DND-41 (cell line): ENCODE results near the gene GRHPR.

Source experiments
- ATAC-seq: fragments of 200-7000 bp; cut with Tn5 transposase; 3 replicates; pipeline ENCODE4 v1.9.1; 2021; ENCODE audit warnings: low read depth; ENCODE audit not compliant: insufficient read depth
- DNase-seq: peaks from one replicate; pipeline ENCODE4 v3.0.0-alpha.2; 2020
- H2AFZ ChIP-seq: 2 replicates; pipeline ENCODE4 v1.6.0; 2012; ENCODE audit warnings: low read depth, low read length
- H3K27ac ChIP-seq: 2 replicates; pipeline ENCODE4 v1.5.1; 2012; ENCODE audit warnings: low read length, inconsistent platforms
- H3K27me3 ChIP-seq: fragments of 200-600 bp; sonication (generic); 2 replicates; pipeline ENCODE4 v1.6.0; 2012; ENCODE audit warnings: low read length, mild to moderate bottlenecking, inconsistent platforms; ENCODE audit not compliant: insufficient read depth, poor library complexity
- H3K36me3 ChIP-seq: 2 replicates; pipeline ENCODE4 v1.5.1; 2012; ENCODE audit warnings: low read length, inconsistent platforms; ENCODE audit not compliant: insufficient read depth
- H3K4me1 ChIP-seq: 2 replicates; pipeline ENCODE4 v1.5.1; 2012; ENCODE audit warnings: mild to moderate bottlenecking, low read length; ENCODE audit not compliant: insufficient read depth
- H3K4me2 ChIP-seq: 2 replicates; pipeline ENCODE4 v1.6.0; 2012; ENCODE audit warnings: mild to moderate bottlenecking, moderate library complexity, low read length, inconsistent platforms; ENCODE audit not compliant: insufficient read depth
- H3K4me3 ChIP-seq, 2 experiments: fragments of 200-600 bp in 1 of 2; shearing (Covaris generic) in 1 of 2; 2 replicates each; pipeline ENCODE4 v1.5.1; 2012 to 2016; ENCODE audit warnings: inconsistent platforms in 2 of 2, low read length in 2 of 2, mild to moderate bottlenecking in 2 of 2, low read depth in 1 of 2, moderate library complexity in 1 of 2
- H3K79me2 ChIP-seq: 2 replicates; pipeline ENCODE4 v1.6.0; 2012; ENCODE audit warnings: low read length, inconsistent platforms; ENCODE audit not compliant: insufficient read depth
- H3K9ac ChIP-seq: 2 replicates; pipeline ENCODE4 v1.6.0; 2012; ENCODE audit warnings: low read depth, mild to moderate bottlenecking, inconsistent platforms, low read length, moderate library complexity
- H3K9me3 ChIP-seq: 2 replicates; pipeline ENCODE4 v1.5.1; 2012; ENCODE audit warnings: low read length, moderate library complexity, mild to moderate bottlenecking, inconsistent platforms; ENCODE audit not compliant: insufficient read depth, severe bottlenecking
- H4K20me1 ChIP-seq: 2 replicates; pipeline ENCODE4 v1.6.0; 2012; ENCODE audit warnings: low read length; ENCODE audit not compliant: insufficient read depth
- EZH2 ChIP-seq: IDR thresholded peaks from 3 replicates; pipeline ENCODE4 v1.6.1; 2012; ENCODE audit warnings: borderline replicate concordance, low read depth, mild to moderate bottlenecking, moderate library complexity, low read length, inconsistent platforms; ENCODE audit not compliant: severe bottlenecking
- TF ChIP-seq, protein P1 (sequence below): IDR thresholded peaks from 2 replicates; pipeline ENCODE4 v1.5.1; 2012; ENCODE audit warnings: borderline replicate concordance, low read length, moderate library complexity, mild to moderate bottlenecking; ENCODE audit not compliant: poor library complexity, severe bottlenecking; ENCODE audit errors: extremely low read depth

GRHPR gene

DNA sequence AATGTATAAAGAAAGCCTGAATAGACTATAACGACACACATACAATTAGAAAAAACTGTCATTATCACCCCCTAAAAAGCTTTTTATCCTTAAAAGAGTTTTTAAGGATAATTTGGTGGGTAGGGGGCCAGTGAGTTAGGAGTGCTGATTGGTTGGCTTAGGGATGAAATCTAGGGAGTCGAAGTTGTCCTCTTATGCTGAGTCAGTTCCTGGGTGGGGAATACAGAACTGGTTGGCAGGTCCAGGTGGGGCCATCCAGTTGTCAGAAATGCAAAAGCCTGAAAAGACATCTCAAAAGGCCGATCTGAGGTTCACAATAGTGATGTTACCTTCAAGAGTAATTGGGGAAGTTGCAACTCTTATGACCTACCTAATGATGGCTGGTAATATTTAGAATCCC, 29.1 kb downstream of the GRHPR start:
- Histone ChIP-seq H3K4me1 (no peaks in the 10 kb centered on the region), H3K9me3 (no peaks in the 10 kb centered on the region), H3K36me3 (peaks cover 4% of the 10 kb centered on the region; the same call in 1 of the 2 replicates), H2AFZ (no peak overlapping the region), H3K4me3 (no peak overlapping the region), H3K79me2 (peaks cover 84% of the 10 kb centered on the region), H3K27me3 (no peaks in the 10 kb centered on the region), H4K20me1 (peaks cover 23% of the 10 kb centered on the region; the same call in 1 of the 2 replicates), H3K9ac (no peak overlapping the region), H3K27ac (no peak overlapping the region), H3K4me2 (no peak overlapping the region)
- ATAC-seq (no peak), DNase-seq (no peak)
- no peak for TF ChIP-seq EZH2
- TF ChIP-seq, protein P1, sequence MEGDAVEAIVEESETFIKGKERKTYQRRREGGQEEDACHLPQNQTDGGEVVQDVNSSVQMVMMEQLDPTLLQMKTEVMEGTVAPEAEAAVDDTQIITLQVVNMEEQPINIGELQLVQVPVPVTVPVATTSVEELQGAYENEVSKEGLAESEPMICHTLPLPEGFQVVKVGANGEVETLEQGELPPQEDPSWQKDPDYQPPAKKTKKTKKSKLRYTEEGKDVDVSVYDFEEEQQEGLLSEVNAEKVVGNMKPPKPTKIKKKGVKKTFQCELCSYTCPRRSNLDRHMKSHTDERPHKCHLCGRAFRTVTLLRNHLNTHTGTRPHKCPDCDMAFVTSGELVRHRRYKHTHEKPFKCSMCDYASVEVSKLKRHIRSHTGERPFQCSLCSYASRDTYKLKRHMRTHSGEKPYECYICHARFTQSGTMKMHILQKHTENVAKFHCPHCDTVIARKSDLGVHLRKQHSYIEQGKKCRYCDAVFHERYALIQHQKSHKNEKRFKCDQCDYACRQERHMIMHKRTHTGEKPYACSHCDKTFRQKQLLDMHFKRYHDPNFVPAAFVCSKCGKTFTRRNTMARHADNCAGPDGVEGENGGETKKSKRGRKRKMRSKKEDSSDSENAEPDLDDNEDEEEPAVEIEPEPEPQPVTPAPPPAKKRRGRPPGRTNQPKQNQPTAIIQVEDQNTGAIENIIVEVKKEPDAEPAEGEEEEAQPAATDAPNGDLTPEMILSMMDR: no peak

DNA sequence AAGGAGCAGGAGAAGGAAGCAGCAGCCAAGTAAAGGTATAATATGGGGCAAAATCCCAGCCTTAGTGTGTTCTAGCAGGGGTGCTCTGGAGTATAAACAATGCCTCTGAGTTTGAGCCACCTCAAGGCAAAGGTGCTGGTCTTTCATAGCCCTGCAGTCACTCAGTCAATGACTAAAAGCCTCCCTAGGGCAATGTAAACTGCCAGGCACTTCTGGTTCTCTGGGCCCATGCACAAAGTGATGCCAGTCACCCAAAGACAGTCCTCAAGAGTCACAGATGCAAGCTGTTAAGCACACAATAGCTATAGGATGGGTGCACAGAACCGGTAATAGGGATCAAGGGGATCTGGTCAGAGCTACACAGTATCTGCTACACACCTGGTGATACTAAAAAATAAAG, 30.1 kb downstream of the GRHPR start:
- Histone ChIP-seq H3K9ac (no peak overlapping the region), H3K4me3 (no peak overlapping the region), H3K9me3 (no peaks in the 10 kb centered on the region), H4K20me1 (peaks cover 28% of the 10 kb centered on the region; the same call in 1 of the 2 replicates), H3K27ac (no peak overlapping the region), H3K36me3 (peaks cover 4% of the 10 kb centered on the region; the same call in 1 of the 2 replicates), H3K27me3 (no peaks in the 10 kb centered on the region), H3K4me2 (no peak overlapping the region), H2AFZ (no peak overlapping the region), H3K4me1 (no peaks in the 10 kb centered on the region), H3K79me2 (peaks cover 85% of the 10 kb centered on the region)
- DNase-seq (no peak), ATAC-seq (no peak)
- TF ChIP-seq EZH2: no peak
- TF ChIP-seq, protein P1: no peak

DNA sequence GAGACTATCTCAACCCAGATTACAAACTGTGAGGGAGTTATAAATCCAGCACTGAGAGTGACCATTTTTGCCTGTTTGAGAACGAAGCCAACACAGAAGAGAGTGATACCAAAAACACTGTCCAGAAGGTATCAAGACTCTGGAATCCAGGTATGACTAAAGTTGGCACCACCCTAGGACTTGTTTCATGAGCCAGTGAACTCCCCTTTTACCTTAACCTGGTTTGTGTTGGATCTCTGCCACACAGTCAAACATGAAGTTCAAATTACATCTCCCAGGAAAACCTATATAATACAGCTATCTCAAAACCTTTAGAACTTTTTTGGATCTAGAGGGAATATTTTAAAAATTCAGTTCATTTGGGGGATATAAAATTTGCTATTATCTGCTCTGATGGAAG, 31.3 kb downstream of the GRHPR start:
- Histone ChIP-seq H3K9ac (no peak overlapping the region), H3K4me3 (no peak overlapping the region), H4K20me1 (peaks cover 30% of the 10 kb centered on the region; the same call in 1 of the 2 replicates), H3K36me3 (peaks cover 4% of the 10 kb centered on the region; the same call in 1 of the 2 replicates), H3K9me3 (no peaks in the 10 kb centered on the region), H3K79me2 (peaks cover 91% of the 10 kb centered on the region), H2AFZ (no peak overlapping the region), H3K27me3 (no peaks in the 10 kb centered on the region), H3K4me2 (no peak overlapping the region), H3K27ac (no peak overlapping the region), H3K4me1 (no peaks in the 10 kb centered on the region)
- DNase-seq (no peak), ATAC-seq (no peak)
- TF ChIP-seq, protein P1: no peak
- no peak for TF ChIP-seq EZH2
